GM12874 (cell line): ENCODE data around the gene PCDHGA4.

Experiments
- CTCF ChIP-seq: IDR thresholded peaks from 2 replicates; pipeline ENCODE4 v1.5.1; 2011; ENCODE audit warnings: low read depth, mild to moderate bottlenecking, control low read depth, low read length, moderate library complexity; ENCODE audit not compliant: insufficient read depth

Gene PCDHGA4

GRCh38 chr5:141359790-141360426 lies 5.1 kb downstream of the PCDHGA4 start, which contains the start of gene PCDHGB2:
Gene PCDHGB2, plus strand, starts transcription at chr5:141359994. Its CDS starts 142 bp downstream, at chr5:141360136.
- peak; percentile 35; the same call in 1 of the 2 replicates for TF ChIP-seq CTCF

GRCh38 chr5:141360685-141361084 lies 5.9 kb downstream of the PCDHGA4 start:
- TF ChIP-seq CTCF = no peak

GRCh38 chr5:141362719-141363118 lies 7.9 kb downstream of the PCDHGA4 start:
- no peak for TF ChIP-seq CTCF

GRCh38 chr5:141363952-141364660 lies 9.3 kb downstream of the PCDHGA4 start, which contains the start of gene PCDHGA5:
Gene PCDHGA5, plus strand, starts transcription at chr5:141364162. Its CDS starts 169 bp downstream, at chr5:141364331.
- TF ChIP-seq CTCF = no peak

GRCh38 chr5:141366016-141366896 lies 11.4 kb downstream of the PCDHGA4 start:
- no peak for TF ChIP-seq CTCF

GRCh38 chr5:141369994-141370848 lies 15.4 kb downstream of the PCDHGA4 start, which contains the start of gene PCDHGB3:
Gene PCDHGB3, plus strand, starts transcription at chr5:141370242. Its CDS starts 153 bp downstream, at chr5:141370395.
- peak; percentile 66 for TF ChIP-seq CTCF
